Embryonic facial prominence (tissue), 1 donor: ENCODE data around the gene SUMO3.

Source experiments
- DNase-seq: peaks from one replicate; pipeline ENCODE4 v3.0.0-alpha.2; 2016; ENCODE audit errors: extremely low spot score

SUMO3 gene

DNA sequence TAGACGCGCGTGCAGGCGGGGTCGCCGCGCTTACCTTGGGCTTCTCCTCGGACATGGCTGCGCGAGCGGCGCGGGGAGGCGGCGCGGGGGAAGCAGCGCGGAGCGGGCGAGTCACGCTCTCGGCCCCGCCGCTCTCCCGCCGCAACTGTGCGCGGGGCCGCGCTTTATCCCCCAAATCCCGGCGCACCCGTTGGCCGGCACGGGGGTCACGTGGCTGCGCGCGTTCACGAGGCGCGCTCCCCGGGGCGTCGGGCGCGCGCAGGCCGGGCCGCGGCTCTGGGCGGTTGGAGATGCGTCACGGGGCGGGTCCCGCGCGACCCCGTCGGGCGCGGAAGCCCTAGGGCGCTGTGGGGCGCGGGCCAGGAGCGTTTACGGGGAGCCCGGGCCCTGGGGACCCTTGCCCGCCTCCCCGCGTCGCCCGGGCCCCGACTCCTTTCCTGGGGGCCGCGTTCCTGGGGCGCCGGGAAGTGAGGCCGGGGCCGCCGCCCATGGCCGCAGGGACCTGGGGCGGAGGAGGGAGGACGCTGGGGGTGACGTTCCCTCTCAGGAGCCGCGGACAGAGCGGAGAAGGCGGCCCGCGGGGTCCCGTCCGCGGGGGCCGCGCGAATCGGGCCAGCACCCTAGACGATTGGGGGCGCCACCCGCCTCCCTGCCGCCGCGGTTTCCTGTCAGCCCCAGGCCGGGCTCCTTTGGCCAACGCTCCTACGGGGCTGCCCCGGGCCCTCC lies at the start of gene SUMO3:
Gene SUMO3, minus strand, starts transcription at position 149 of the 726 bp plus-strand sequence. Its CDS starts 94 bp downstream, at position 55.
- peak; percentile 37 for DNase-seq

DNA sequence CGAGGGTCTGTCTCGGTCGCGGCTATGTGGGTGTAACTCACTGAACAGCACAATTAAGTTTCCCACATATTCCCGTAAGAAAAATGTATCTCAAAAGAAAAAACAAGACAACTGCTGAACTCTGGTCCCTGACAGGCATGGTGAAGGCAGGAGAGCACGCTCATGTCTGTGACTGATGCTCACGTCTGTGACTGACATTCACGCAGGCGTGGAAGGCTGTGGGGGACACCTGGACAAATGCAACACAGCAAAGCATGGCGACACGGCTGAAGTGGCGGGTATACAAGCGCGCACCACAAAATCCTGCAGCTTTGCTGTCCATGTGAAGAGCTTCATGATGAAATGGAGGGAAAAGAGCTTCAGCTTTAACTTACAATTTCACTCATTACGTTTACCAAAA lies 49.6 kb upstream of the SUMO3 start:
- no peak for DNase-seq

DNA sequence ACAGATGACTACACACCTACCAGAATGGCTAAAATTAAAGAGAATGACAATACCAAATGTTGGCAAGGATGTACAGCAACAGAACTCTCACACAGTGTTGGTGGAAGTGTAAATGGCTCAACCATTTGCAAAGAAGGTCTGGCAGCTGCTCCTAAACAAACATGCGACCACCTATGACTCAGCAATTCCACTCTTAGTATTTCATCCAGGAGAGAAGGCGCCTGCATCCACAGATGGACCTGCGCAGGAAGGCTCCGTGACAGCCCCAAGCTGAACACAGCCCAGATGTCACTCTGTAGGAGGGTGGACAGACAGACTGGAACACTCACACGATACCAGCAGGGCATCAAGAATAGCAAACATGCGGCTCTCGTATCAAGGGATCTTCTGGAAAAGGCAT lies 48.9 kb upstream of the SUMO3 start:
- DNase-seq = no peak

DNA sequence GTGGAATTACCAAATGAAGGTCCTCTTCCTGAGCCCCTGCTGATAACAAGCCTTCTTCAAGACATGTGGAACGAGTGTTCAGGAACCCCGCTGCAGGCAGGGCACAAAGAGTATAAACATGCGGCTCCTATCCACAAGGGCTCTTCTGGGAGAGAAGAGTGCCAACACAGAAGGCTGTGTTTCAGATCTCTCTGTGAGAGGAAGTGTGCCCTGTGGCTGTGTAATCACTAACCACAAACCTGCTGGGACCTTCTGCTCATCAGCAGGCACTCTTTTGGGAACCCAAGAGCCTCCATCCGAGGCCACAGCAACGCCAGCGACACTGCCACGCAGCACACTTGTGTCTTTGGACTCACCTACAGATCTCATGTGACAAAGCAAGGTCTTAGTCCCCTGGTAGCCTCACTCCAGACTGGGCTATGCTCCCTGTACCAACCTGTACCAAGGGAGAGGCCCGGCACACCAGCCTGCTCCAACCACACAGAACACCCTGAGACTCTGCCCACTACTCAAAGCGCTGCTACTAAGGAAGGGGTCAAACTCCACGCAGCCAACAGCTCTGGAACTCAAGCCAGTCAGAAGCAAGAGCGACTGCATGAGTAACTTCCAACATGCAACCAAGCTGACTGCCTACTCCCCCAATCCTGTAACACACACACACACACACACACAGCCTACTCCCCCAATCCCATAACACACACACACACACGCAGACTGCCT lies 47.9 kb upstream of the SUMO3 start:
- DNase-seq = no peak

DNA sequence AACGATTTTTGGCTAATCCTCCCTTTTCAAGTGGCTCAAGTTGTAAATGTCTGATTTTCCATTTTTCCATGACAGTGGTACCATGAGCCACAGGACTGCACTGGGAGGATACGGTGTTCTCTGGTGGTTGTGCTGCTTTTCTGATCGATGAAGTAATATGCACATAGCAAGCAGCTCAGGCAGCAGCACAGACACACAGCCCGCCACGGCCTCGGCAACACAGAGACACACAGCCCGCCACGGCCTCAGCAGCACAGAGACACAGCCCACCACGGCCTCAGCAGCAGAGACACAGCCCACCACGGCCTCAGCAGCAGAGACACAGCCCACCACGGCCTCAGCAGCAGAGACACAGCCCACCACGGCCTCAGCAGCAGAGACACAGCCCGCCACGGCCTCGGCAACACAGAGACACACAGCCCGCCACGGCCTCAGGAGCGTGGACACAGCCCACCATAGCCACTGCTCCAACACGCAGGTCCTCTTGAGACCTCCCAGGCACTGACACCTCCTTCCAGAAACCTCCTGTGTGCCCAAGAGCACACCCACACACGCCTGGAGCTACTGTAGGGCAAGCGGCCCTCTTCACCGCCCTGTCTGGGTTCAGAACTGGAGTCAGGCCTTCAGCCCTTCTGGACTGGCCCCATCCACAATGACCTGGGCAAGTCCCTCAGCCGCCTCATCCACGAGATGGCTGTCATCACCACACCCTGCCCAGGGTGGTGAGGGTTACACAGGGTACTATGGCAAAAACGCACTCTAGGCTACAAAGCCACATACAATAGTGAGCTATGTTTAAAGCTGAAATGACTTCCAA lies 45.2 kb upstream of the SUMO3 start:
- no peak for DNase-seq

DNA sequence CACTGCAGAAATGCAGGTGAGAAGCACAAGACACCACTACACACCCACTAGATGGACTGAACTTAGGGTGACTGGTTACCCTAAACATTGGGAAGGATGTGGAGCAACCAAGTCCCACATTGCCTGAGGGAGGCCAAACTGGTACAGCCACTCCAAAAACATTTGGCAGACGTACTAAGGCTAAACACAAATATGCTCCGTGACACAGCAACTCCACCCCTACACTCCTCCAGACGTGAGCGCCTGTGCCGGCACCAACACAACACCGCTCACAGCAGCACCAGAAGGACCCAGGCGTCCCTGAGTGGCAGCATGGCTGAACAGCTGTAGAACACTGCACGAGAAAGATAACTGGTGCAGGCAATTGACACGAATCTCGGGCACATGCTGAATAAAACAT lies 40.9 kb upstream of the SUMO3 start:
- no peak for DNase-seq

DNA sequence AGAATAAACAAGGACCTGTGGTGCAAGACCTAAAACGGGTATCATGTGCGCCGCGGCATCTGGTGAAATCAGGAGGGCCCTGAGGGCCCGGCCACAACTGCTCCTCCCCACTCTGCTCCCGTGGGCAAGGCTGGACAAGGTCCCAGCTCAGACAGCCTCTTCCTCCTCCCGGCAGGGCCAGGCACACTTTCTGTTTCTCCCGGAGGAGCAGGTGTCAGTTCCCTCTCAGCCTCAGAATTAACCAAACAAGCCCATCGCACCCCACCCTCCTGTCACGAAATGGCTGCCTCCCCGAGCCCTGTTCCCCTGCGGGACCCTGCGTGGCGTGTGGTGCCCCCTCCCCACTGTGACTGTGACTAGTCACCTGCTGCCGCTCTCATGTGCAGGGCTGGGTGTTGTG lies 40.4 kb upstream of the SUMO3 start:
- DNase-seq = no peak

DNA sequence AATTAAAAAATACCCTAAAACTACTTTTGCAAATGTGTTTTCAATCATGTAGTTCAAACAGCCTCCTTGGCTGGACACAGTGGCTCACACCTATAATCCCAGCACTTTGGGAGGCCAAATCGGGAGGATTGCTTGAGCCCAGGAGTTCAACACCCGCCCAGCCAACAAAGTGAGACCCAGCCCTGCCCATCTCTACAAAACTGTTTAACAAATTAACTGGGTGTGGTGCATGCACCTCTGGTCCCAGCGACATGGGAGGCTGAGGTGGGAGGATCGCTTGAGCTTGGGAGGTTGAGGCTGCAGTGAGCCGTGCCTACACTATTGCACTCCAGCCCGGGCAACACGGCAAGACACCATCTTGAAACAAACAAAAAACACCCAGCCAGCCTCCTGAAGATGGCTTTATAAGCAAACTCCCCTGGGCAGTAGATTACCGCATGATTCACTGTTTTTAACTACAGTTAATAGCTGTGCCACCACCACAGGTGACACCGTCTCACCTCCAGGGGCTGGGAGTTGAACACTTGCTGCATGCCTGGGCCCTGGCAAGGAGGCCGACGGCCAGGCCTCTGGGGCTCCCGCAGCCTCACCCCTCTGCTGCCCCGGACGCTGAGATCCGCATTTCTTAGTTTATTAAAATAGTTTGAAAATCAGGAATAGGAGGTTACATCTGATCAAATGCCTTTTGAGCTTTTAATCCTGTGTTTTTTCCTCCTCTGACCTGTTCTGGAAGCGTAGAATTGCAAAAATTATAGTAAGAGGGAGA lies 39.4 kb upstream of the SUMO3 start:
- DNase-seq = no peak

DNA sequence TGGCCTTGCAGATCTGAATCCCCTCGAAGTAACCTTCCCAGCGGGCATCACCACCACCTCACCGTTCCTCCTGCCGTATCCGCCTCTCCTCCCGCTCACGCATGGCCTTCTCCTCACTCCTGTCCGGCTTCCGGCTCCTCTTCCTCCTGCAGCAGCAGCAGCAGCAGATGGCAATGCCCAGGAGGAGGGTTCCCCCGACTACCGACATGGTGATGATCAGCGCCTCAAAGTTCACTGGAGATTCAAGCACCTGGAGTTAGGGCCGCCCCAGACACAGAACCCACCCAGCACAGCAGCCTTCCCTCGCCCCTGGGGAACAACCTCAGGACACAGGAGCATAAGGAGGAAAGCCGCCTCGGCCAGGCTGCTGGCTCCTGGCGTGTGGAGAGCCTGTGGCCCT lies 38.3 kb upstream of the SUMO3 start:
- no peak for DNase-seq

DNA sequence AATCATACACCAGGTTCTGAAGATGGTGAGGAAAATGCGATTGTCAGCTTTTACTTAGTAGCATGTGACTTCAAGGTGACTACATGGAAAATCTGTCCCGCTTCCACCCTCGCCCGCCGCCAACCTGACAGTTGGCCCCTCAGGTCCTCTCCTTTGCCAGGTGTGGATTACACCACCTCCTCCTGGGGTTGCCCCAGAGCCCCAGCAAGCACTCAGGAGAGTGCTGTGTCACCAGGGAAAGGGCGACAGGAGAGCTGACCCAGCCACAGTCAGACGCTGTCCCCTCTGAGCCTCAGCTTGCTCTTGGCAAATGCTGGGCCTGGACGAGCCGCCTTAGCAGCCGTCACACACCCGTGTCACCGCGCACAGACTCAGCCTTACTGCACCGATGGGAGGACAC lies 37.7 kb upstream of the SUMO3 start:
- DNase-seq = no peak

DNA sequence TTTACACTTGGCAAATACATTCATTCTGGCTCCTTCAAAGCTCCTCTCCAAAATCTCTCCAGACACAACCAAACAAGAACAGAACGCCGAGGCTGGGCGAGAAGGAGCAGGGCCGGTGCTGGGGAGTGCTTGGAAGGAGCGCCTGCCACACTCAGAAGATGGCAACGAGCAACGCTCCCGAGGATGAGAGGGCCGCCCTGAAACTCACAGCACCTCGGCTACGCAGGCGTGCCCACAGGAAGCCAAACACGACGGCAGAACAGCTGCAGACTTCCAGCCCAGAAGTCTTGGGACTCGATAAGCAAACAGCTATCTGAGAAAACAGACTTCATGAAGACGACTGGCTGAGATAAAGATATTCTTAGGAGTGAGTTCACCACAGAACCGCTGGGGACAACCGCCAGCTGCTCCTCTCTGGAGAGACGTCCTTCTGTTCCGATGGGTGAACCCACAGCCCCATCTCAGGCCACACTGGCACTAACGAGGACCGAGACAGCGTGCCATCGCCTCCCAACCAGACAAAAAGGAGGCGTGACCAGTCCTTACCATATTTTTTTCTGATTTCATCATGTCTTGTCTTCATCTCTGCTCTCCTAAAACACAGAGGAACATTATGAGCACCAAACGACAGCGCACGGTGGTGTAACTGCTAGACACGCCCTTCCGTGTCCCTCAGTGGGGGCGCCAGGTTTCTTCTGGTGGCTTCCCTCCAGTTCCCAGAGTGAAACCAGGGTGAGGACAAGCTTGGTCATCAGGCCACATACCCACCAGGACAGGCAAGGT lies 37.0 kb upstream of the SUMO3 start:
- DNase-seq = no peak

DNA sequence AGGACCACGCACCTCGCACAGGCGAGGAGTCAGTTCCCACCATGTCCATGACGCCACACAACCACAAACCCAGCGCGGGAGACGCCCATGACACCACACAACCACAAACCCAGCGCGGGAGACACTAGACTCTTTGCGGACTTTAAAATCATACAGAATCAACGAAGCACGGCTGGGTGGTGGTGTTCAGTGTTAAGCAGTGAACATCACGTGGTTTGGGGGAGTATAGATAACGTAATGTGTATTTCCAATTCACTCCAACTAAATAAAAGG lies 36.5 kb upstream of the SUMO3 start:
- no peak for DNase-seq

DNA sequence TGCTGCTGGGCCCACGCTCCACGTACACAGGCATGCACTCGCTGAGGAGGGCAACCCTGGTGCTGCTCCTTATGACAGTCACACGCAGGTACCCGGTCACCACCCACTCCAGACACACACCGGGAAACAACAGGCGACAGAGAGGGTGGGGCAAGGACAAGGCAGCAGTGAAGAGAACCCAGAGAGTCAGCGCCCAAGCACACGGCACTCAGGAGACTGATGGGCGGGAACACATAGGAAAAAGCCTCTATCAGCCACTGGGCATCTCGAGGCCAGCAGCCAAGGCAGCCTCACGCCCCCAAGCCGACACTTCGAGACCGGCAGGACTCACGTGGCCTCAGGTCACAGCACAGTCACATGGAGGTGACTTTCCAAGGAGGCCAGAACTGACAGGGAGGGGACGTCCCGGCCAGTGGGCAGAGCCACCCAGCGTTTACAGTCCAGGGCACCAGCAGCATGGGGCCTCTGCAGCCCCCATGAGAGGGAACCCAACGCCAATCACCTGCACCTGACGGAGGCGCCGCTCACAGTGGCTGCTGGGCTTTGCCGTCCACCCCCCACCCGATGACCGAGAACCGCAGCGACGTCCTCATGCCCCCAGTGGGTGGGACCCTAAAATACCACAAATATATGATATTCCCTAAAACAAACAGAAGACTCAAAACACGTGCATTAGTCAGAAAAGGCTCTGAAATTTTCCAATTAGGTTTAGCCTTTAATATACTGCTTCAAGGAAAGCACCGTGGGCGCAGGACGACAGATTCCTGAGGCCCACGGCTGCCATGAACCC lies 35.9 kb upstream of the SUMO3 start:
- DNase-seq = no peak

DNA sequence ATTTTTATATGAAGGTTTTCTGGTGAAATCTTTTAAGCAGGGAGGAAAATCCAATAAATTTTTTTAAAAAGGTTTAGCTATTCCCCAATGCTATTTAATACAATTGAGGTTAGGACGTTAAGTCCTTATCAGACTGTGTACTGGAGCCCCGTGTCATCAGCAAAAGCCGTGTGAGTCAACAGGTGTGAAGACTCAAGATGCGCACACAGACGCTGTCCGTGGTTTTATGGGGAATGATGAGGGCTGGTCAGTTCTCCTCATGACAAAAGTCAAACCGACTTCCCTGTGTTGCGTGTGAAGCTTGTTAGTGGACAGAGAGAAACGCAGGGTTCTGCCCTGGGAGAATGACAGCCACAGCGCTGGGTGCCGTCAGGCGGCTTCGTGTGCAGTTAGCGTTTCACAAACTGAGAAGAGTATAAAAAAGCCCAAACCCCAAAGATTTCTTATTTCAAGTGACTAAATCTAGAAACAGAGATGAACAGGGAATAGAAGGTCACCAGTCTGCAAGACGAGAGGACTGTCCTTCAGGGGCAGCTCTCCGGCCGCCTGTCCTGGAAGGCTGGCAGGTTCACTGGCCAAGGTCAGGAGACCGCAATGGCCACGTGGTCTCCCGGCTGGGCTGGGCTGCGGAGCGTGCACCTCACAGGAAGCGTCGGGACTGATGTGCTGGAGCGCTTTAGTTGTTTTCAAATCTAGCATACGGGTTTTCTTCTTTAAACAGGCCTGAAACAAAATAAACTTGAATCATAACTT lies 33.2 kb upstream of the SUMO3 start:
- DNase-seq = no peak

DNA sequence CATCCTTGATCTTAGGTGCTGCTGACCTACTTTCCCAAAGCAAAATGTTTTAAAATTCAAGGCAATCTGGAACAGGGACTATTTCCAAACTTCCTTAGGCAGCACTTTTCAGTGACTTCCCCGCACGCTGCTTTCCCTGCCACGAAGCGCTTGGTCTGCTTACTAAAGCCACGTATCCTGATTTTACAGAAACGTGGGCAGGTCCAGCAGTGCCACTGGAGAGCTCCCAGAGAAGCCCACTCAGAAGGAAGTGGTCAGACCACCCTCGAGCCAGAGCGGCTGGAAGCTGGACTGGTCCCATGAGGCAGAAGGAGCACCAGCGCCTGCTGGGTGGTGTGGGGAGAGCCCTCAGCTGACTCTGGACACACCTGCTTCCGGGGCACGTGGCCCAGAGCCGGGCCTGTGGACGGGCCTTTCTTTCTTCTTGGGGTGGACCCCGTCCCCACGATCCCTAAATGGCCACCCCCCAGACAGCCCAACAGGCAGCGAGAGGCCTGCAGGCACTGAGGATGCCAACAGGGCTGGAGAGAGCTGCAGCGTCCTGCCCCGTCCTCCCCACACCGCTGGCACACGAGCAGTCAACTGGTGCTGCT lies 32.4 kb upstream of the SUMO3 start:
- no peak for DNase-seq

DNA sequence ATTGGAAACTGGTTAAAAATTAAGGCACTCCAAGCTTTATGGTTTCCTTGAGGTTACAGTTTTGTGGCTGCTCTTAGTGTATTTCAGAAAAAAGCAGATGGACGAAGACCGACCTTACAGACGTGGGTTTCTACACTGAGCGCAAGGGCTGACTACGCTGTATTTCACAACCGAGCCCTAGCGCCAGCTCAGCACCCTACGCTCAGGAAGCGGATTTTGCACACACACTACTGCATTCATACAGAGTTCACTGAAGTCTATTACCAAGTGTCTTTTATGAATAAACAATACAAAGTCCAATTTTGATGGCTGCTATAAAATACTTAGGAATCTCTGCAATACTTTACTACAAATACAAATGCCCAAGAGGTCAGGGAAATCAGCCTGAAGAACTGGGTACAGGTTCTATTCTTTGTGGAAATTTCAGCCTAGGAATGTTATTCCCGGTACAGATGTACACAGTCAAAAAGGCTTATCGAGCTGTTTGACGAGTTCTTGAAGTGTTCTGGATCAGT lies 31.8 kb upstream of the SUMO3 start:
- no peak for DNase-seq

DNA sequence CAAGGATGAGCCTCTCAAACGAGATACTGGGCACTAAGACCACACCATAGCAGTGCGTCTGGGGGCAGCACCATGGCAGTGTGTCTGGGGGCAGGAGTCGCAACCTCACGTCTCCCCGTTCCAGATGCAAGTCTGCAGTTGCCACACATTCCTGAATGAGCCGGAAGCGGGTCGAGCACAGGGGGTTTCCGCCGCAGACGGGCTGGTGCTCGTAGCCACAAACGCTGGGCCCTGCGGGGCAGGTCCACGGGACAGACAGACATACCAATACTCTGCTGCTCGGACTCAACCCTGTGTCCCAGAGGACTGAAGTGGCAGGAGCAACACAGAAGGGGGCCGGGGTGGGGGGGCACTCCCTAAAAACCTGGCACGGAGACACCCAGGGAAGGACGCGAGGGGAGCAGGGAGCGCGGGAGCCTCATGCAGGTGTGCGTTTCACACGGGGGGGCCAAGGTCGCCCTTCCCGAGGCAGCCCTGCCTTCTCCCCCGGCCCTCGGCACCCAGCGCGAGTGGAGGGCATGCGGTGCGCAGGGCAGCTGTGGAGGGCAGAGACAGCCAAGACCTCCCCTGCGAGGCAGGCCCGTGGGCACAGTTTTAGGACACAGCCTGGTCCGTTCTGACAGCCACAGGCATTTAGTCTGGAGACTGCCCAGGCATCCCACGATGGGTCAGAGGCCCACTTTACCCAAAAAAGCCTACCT lies 31.1 kb upstream of the SUMO3 start:
- DNase-seq = no peak

DNA sequence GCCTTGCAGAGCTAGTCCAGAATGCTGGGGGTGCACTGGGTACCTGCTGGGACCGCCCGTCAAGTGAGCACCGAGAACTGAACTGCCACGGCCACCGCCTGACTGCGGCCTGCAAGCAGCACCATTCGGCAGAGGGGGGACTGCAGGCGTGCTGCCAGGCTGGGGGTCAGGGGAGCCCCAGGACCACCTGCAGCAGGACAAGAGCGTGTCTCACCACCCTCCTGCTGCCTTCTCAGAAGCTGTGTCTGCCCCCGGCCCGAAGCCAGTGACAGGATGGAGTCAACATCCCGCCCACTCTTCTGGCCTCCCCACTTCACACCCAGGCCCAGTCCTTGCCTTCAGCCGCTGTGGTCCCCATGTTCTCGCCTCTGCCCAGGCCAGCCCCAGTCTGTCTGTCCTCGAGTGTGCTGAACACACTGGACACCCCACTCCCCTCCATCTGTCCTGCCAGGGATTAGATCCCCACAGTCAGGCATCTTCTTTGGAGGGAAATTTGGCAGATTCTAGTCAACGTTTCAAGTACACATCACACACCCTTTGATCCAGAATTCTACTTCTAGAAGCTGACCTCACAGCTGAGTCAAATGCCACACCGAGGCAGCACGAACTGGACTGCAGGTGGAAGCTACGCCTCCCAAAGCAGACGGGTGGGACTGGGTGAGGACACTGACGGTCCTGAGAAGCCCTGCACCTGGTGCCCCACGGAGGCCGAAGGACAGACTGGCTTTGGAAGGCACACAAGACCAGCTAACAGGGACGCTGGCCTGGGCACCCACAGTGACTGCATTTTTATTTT lies 29.6 kb upstream of the SUMO3 start:
- DNase-seq = no peak
